Prostate gland (tissue), 2 donors: ENCODE measurements around the gene PGM1.

Experiments used
- CTCF ChIP-seq, 4 experiments: fragments of 200-600 bp in 2 of 4; fragments of 450-650 bp in 2 of 4; sonication (generic) in 2 of 4; IDR thresholded peaks; 1 replicate in 3 of 4; 2 replicates in 1 of 4; pipeline ENCODE4 v1.5.1; 2016 to 2019; ENCODE audit warnings: antibody characterized with exemption in 4 of 4, mild to moderate bottlenecking in 2 of 4, moderate library complexity in 2 of 4
- POLR2AphosphoS5 ChIP-seq: sonication (generic); formaldehyde crosslinking; IDR thresholded peaks from one replicate; pipeline ENCODE4 v1.6.1; 2017; ENCODE audit warnings: antibody characterized with exemption

DNA sequence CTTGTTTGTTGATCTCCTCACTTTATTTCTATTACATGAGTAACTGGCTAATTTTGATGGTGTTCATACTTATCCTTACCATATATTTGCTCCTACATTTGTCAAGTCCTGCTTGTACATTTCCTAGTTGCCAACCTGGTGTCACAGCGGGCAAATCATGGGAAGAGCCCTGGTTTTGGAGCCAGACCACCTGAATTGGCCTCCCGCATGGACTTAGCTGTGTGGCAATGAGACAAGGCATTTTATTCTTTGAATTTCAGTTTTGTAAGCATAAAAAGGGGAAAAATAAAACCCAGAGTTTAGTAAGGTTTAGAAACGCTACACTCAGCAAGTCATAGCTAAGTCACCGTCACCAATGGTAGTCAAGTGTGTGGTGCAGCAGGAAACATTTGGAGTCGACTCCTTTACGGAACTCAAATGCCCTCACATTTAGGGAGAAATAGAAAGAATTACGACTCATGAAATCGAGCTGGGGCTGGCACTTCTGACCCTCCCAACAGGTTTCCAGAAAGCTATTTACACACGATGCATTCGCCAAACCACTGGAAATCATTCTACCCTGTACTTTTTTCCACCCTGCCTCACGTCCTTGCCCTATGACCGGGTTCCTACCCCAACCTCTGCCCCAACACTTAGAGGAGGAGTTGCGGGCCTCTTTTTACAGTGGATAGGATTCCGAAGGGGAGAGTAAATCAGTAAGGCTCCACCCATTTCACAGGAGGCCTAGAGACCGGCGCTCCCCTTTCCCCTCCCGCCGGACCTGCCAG, 492 bp upstream of the PGM1 start:
- TF ChIP-seq CTCF (IDR thresholded peaks at IDR 0.05) = no peak
- TF ChIP-seq POLR2AphosphoS5 = no peak
